HG03135 (cell line): Measurements from ENCODE around the gene RNASE1.
"Not testable (repeated sequence)": the region's sequence is repeated elsewhere in the genome, so short reads cannot be mapped to it uniquely, and the experiment has no call there.

Source experiments
- ATAC-seq: cut with Tn5 transposase; IDR thresholded peaks from one replicate; pipeline ENCODE4 v1.9.1; 2021; ENCODE audit warnings: mild to moderate bottlenecking, moderate library complexity; ENCODE audit not compliant: unreplicated experiment

RNASE1 gene

GRCh38 chr14:20774258-20774824 lies 28.3 kb downstream of the RNASE1 start:
- no peak for ATAC-seq

GRCh38 chr14:20772650-20773049 lies 30.0 kb downstream of the RNASE1 start:
- ATAC-seq: no peak

- no peak for ATAC-seq
These were observed 33.2 kb downstream of the RNASE1 start for GRCh38 chr14:20769421-20769820.

GRCh38 chr14:20768593-20768892 lies 34.1 kb downstream of the RNASE1 start:
- no peak for ATAC-seq

GRCh38 chr14:20760950-20761349 lies 41.7 kb downstream of the RNASE1 start:
- ATAC-seq: no peak

GRCh38 chr14:20759465-20759864 lies 43.2 kb downstream of the RNASE1 start:
- not testable (repeated sequence) for ATAC-seq

GRCh38 chr14:20757965-20758364 lies 44.7 kb downstream of the RNASE1 start:
- no peak for ATAC-seq

- no peak for ATAC-seq
These were observed 47.6 kb downstream of the RNASE1 start for GRCh38 chr14:20755037-20755436.

- no peak for ATAC-seq
These were observed 48.3 kb downstream of the RNASE1 start for GRCh38 chr14:20754308-20754707.

- ATAC-seq: no peak
These were observed 50.6 kb downstream of the RNASE1 start for GRCh38 chr14:20751963-20752562.
